Stimulated activated CD4-positive, alpha-beta T cell treated with anti-CD3 and anti-CD28 coated beads, TNF-alpha, amount 100 ng/mL, for 24 hours (primary cell): Measurements from ENCODE around the gene STOX2.
"Not testable (repeated sequence)": the region's sequence is repeated elsewhere in the genome, so short reads cannot be mapped to it uniquely, and the experiment has no call there.

Source experiments
- DNase-seq, 3 experiments: peaks; one replicate each; pipeline ENCODE4 v3.0.0-alpha.2; 2020; ENCODE audit warnings: low read depth in 3 of 3

Gene STOX2

DNA sequence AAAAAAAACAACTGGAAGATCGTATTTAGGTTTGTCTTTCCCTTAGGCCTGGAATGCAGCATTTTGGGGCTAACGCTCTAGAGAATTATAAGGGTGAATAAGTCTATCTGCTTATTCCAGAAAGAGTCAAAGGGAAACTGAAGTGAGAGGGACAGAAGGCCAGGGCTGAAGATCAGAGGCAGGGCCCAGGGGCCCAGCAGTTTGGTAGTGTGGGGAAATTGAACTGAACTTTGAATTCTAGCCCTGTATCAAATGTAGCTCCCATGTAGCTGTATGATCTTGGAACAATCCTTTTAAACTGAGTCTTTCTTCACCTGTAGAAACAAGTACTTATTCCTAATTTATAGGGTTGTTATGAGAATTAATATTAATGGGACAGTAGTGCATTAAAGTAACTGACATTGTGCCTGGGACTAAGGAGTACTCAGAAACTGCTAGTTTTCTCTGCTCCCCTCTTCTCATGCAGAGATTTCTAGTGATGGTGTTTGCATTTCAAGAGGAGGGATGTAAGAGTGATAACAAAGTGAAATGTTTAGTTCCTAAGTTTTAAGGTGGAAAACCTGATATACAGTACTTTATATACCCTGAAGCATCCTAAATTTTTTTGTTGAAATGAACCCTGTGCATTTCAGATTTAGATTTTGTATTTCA is 30.4 kb downstream of the STOX2 start:
- no peak for DNase-seq

DNA sequence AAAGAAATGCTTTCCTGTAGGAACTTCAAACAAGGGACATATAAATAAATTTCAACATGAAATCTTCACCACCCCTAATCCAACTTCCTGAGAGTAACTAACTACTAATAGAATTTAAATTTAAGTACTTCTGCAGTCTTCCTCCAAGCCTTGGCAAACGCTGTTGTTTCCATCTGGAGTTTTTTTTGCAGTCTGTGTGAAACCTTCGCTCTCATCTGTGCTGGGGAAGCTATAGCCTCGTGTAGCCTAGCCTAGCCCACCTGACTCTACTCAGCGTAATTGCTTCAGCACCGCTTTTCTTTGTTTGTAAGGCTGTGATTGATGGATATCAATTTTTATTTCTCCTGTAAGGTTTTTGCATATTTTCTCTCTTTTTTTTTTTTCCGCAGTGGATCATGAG is 30.9 kb downstream of the STOX2 start:
- no peak for DNase-seq

DNA sequence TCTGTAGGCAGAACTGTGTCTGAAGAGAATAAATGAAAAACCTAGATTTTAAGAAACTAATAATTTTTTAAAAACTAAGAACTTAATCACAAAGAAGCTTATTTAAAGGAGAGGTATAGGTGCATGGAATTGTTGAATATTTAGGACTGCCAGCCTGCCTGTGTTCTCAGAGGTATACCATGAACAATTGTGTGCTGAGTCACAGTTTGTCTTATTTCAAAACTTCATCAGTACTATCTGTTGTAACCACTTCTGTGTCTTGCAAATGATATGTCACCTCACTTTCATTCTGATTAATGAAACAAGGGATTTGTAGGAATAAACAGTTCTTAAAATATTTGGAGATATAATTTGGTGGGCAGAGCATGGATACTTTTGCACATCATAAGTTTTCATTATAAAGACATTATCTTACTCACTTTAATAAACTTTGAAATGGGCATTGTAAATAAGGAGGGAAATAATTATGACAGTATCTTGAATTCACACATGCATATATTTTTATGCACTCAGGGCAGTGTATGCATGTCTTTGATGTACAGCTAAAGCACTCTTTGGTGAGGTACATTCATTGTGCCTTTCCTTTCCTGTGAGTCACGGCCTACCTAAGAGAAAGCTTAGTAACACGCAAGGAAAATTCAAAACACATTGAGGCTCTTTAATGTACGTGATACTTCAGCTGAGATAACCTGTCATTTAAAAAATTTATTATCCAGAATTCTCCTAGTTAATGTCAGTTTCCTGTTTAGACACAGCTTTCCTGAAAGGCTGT is 31.7 kb downstream of the STOX2 start:
- no peak for DNase-seq

DNA sequence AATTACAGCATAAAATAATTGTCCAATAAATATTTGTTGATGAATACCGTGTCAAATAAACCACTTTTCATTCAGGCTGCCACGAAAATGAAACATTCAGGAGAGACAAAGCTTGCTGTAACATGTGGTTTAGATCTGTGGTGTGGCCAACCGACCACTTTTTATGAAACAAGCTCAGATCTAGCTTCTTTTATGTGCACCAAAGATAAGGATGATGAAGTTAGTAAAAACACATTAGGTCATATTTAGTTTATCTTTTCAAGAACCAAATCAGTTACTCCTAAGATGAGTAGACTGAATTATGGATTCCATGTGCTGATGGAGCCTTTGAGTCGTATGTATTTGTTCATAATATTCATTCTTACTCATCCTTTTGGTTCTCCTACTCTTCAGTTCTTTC is 35.8 kb downstream of the STOX2 start:
- no peak for DNase-seq

DNA sequence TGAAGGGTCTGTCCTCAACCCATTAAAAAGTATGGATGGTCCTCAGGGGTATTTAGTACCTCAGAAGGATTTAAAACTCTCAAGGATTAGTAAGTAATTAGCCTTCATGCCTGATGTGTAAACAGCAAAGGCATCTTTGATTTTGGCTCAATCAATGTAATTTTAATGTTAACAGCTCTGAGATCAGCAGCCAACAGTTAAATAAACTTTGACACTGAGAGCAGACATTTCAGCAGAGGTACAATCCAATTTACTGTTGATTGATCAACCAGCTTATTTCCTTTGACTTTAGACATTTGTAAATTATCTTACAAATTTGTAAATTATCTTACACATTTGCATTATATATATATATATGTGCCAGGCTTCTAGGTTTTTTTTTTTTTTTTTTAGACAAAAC is 36.9 kb downstream of the STOX2 start:
- no peak for DNase-seq

DNA sequence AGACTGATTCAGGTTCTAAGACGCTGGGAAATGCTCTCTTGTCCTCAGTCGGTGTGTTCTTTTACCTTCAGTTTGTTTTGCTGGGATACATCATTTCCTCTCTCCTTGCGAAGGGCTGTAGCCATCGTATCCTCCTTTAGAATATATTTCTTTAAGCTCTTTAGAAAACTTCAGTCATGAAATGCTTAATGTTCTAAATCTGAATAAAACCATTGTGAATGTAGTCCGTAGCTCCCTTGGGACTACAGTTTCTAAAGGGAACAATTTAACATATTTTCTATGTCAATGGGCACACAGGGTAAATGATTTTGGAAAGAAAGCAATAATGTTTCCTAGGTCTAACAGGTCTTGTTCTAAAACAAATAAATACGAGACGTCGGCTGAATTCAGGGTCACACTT is 40.6 kb downstream of the STOX2 start:
- DNase-seq, result no peak

DNA sequence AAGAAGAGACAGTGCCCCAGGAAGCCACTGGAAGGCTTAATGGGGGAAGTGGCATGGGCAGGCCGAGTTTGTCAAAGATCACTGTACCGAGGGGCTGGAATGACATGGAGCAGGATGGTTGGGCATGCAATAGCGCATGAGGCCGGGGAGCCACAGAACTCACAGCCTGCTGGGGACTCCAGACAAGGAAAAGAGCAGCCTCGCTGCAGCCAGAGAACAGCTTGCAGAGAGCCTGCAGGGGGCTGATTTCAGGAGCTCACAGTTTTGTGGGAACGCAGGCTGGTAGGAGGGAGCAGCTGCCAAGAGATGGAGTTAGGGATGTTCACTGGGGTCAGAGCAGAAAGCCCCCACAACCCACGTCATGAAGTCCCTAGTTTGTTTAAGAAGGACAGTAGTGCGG is 45.4 kb downstream of the STOX2 start:
- DNase-seq, result no peak

DNA sequence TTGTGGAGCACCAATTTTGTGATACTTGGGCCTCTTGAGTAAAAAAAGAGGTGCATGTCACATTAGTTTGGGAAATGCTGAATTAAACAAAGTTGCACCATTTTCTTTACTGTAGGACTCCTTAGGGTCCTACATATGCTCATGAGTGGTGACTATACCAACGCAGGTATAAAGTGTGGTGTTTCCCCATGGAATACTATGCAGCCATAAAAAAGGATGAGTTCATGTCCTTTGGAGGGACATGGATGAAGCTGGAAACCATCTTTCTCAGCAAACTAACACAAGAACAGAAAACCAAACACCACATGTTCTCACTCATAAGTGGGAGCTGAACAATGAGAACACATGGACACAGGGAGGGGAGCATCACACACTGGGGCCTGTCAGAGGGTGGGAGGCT is 47.5 kb downstream of the STOX2 start:
- DNase-seq, result not testable (repeated sequence)

DNA sequence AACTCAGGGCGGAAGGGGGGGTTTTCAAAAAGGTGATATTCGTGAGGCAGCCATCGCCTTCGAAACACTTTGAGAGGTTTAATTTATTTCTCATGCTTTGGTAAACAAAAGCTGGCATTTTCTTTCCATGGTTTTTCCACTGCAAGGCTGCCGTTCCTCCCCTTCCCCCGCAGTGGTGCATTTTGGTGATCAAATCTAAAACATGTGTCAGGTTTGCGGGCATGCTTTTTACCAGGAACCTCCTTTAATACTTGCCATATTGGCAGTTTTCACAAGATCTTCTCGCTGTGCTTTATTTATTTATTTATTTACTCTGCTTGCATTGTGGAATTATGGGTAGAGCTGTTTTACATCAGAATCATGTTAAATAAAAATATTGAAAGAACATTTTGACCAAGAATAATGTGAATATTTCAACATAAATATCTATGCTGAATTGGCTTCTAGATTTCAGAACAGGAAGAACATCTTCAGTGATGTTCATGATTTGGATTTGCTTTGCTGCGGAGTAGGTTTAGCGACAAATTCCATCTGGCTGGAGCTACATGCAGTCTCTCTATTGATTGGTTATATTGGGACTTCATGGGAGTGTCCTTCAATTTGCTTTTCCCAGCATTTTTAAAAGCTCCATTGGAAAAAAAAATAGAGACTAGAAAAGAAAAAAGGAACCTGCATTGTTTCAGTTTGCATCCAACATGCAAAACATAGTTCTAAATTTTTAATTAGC is 54.4 kb downstream of the STOX2 start:
- DNase-seq, result no peak

DNA sequence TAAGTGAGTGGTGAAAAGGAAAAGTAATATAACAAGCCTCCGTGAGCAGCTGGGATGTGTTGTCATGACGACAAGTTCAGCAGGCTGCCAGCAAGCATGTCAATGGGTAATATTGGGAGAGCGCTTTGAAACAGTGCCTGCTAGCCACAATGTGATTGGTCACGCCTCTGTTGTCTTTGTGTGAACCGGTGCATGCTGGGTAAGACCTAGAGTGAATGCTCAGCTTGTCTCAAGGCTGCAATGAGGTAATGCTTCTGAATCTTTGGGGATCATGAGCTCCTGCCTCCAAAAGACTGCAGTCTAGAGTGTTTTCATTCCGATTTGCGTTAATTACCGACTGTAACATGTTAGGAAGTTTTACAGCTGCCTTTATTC is 54.9 kb downstream of the STOX2 start:
- no peak for DNase-seq

DNA sequence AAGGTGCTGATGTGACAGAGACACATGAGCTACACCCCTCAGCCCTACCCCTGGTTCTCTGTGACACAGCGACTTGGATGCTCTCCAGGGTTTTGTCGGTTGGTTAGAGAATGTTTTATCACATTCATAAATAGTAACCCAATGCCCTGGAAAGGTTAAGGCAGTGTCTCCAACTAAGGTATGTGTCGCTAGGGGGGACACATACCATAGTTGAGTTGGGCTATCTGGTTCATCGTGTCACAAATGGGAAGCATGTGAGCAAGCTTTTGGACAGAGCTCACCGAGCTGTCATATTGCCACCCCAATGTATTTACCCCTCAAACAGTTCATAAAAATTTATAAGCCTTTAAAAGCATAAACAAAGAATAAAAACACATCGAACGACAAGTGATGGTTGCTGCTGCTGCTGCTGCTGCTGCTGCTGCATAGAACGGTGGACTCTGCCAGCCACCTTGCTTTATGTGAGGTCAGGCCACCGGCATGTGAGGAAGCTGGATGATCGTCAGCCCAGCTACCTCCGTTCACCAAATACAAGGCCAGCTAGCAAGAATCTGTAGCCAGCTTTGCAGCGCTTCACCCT is 55.9 kb downstream of the STOX2 start:
- DNase-seq, result no peak

DNA sequence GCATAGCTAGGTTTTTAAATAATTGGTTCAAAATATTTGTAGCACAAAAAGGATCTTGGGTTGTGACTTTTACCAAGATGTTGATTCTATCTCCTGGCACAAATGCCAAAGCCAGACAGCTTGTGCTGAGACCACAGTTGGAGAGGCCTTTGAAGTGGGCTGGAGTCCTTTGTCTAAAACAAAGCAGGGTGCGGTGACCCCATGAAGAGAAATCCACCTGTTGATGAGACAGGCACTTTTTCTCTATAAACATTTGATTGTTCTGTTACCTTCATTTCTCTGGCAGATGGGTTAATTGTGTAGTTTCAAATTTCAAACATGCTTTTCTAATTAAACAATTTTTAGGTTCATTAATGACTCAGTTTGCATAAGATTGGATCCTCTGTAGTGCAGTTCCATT is 56.7 kb downstream of the STOX2 start:
- no peak for DNase-seq

DNA sequence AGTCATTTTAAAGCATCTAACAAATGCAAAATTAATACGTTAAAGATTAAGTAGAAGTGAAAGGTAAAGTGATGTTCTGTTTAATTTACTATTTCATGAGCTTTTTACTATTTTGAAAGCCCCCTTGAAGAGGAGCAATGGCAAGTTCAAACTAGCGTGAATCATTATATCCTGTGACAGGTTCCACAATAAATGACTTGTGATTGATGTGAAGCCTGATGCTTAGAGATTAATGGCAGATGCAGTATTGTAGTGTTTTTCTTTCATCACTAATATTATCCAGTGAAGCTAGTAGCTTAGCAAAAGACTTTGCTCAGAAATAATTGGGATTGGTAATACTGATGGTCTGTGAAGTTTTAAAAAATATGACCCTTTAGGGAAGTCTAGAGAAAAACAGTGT is 57.3 kb downstream of the STOX2 start:
- DNase-seq, result no peak

DNA sequence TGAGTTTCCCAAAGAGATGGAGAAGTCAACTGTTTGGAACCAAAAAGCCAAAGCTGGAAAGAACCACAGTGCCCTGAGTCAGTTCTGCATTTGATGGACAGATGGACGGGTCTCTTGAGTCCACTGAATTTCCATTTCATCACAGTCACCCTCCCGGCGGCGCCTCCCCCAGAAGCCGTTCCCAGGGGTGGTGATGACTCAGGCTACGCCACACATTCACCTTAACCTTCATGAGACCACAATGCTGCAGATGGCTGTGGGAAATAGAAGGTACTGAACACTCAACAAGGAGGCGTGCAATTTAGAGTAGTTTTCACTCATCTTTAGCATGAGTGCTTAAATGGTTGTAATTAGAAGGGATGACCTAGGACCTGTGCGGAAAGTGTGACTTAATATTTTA is 61.3 kb downstream of the STOX2 start:
- DNase-seq, result no peak

DNA sequence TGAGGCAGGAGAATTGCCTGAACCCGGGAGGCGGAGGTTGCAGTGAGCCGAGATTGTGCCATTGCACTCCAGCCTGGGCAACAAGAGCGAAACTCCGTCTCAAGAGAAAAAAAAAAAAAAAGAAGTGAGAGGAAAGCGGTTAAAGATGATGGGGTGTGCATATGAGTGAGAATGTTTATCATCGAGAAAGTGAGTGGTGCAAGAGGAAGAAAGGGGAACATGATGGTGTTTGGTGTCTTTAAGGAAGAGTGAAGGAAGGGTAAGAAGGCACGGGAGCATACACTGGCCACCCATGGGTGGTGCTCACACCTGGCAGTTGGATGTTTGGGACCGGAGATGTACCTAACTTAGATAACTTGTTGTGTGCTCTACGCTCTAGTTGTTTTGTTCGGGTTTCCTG is 62.2 kb downstream of the STOX2 start:
- no peak for DNase-seq

DNA sequence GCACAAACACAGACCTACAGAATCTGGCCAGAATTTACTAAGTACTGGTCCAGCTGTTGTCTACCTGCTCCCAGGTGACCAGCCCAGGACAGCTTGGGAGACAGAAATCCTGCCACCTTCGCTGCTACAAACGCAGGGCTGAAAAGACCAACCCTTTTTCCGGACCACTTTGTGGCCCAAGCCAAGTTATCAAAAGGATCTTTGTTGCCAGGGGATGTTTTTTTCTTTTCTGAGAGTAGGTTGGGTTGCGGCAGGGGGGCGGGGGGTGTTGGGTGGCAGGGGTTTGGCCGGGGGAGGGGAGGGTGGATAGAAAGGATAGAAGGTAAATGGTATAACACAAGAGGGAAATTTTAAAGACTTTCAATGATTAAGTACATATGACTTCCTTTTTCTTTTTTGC is 63.4 kb downstream of the STOX2 start:
- no peak for DNase-seq

DNA sequence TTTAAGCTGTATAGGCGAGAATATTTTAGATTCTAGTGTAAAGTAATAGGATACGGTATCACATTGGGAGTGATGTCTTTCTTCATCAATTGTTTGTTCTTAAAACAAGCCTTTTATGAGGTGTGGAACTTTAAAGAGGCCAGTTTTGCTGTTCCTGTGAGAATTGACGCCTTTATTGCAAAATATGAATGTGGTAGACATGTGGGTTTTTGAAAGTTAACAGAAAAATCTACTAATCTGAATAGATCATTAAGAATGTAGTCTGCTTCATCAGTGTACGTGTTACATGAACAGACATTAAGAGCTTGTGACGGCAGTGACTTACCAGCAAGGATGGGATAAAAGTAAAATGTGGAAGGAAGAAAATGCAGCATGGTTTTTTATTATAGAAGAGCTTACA is 63.8 kb downstream of the STOX2 start:
- DNase-seq, result no peak

DNA sequence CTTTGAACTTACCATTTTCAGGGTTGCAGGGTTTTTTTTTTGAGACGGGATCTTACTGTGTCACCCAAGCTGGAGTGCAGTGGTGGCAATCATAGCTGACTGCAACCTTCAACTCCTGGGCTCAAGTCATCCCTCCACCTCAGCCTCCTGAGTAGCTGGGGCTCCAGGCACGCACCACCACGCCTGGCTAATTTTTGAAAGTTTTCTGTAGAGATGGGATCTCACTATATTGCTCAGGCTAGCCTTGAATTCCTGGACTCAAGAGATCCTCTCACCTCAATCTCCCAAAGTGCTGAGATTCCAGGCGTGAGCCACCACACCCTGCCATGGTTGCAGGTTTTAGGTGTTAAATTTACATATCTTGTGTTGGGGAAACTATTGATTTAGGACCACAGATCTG is 64.5 kb downstream of the STOX2 start:
- DNase-seq, result no peak

DNA sequence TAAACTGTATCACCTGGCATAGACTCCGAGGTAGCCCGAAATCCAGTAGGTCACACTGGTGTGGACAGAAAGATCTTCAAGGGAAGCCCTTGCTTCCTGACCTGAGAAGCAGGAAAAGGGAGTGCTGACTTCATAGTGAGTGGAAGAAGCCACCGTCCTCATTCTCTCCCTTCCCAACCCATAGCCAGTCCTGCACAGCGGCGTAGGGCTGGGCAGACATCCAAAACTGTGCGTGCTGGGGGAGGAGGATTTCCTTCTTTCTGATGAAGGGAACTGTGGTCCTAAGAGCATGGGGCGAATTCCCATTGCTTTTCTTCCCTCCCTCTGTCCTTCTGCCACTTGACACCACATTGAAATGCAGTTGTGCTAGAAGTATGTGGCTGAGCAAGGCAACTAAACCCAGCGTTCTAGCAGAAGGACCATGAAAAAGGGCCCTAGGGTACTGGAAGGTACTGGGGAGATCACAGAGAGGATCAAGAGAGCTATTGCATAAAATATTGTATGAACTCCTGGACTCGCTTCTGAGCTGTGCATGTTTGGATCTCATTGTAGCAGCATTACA is 66.9 kb downstream of the STOX2 start:
- DNase-seq, result no peak

DNA sequence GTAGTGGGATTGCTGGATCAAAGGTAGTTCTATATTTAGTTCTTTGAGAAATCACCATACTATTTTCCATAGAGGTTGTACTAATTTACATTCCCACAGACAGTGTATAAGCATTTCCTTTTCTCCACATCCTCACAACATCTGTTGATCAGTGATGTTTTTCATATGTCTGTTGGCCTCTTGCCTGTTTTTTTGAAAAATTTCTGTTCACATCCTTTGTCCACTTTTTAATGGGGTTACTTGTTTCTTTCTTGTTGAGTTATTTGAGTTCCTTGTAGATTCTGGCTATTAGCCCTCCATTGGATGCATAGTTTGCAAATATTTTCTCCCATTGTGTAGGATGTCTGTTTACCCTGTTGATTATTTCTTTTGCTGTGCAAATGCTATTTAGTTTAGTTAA is 72.6 kb downstream of the STOX2 start:
- DNase-seq, result no peak

DNA sequence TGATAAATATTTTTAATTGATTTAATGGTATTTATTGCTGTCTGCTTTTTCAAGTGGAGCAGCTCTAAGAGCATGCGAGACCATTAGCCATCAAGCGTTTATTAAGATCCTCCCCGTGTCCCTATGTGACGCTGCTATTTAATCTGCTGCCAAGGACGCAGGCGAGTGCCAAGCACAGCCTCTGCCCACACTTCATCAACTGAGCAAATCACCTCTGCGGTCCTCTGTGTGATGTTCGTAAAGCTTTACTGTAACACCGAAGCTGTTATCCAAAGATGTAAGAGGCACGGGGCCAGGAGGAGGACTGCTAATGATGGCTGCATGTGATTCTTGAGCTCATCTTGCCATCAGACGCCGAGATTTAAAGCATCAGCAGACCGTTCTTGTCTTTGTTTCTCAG is 79.5 kb downstream of the STOX2 start:
- no peak for DNase-seq

DNA sequence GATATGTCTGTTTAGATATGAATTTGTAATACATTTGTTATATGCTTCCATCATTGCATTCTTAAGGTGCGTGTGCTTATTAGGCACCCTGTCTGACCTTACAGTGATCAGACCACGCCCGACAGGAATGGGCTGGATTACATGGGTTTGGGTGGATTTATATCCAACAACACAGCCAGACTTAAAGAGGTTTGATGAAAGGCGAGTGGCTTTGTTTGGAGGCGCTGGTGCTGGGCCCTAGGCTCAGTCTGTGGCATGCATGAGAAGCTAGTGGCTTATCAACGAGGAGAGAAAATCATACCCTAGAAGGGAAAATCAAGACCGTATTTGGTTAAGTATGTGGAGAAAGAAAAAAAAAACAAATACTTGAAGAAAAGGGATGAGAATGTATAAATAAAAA is 80.7 kb downstream of the STOX2 start:
- no peak for DNase-seq
